Lower leg skin (tissue), 3 donors: Measurements from ENCODE around the gene MGLL.

ENCODE experiments used
- CTCF ChIP-seq, 3 donors: fragments of 450-650 bp; IDR thresholded peaks; one replicate each; pipeline ENCODE4 v1.5.1; 2016; ENCODE audit warnings: antibody characterized with exemption in 3 of 3, mild to moderate bottlenecking in 3 of 3, moderate library complexity in 2 of 3
- POLR2A ChIP-seq, 2 donors: fragments of 450-650 bp; IDR thresholded peaks; one replicate each; pipeline ENCODE4 v1.6.1; 2016 to 2017; ENCODE audit warnings: antibody characterized with exemption in 2 of 2, mild to moderate bottlenecking in 1 of 2, moderate library complexity in 1 of 2

- TF ChIP-seq CTCF (IDR thresholded peaks at IDR 0.05) (no peak), POLR2A (IDR thresholded peaks at IDR 0.05) (no peak)
Measured at GRCh38 chr3:127720161-127720823, 102.0 kb downstream of the MGLL start.
